ENCODE data around the gene ID4. TPM values are rescaled to one million over a fixed set of nuclear protein-coding genes. Genes with fewer than 3 reads are reported as not detected.

ID4 gene
- total and polyA plus RNA-seq, 2 of the 8 experiments (the other 6 are each of a cell fraction or from before 2014, with no cell fraction given) = 2.0 to 8.3 TPM

- TF ChIP-seq ZNF274 (IDR thresholded peaks at IDR 0.05; ENCODE audit: borderline replicate concordance, extremely low read depth, low read length) (no peak), BACH1 (IDR thresholded peaks at IDR 0.05; ENCODE audit: low read length) (peak; percentile 29; the same call in 1 of the 2 replicates), MAX (IDR thresholded peaks at IDR 0.05) (no peak), CEBPB (IDR thresholded peaks at IDR 0.05; ENCODE audit: low read depth, low read length) (no peak), JUN (IDR thresholded peaks at IDR 0.05; ENCODE audit: low read depth, low read length) (no peak), SP2 (IDR thresholded peaks at IDR 0.05; ENCODE audit: low read length) (no peak), TCF12 (IDR thresholded peaks at IDR 0.05; ENCODE audit: low read depth, low read length) (no peak), SIRT6 (IDR thresholded peaks at IDR 0.05; ENCODE audit: low read length) (no peak), HDAC2 (IDR thresholded peaks at IDR 0.05; ENCODE audit: borderline replicate concordance in 1 of 2, low read depth in 2 of 2, low read length in 2 of 2) (peak in 1 of 2 experiments; percentile 78; a peak in 1 of 4 replicates), KDM5A (IDR thresholded peaks at IDR 0.05; ENCODE audit: low read length) (no peak), RNF2 (IDR thresholded peaks at IDR 0.05; ENCODE audit: borderline replicate concordance, low read depth, low read length, missing control alignments, poor library complexity, severe bottlenecking) (no peak), SRF (IDR thresholded peaks at IDR 0.05; ENCODE audit: low read depth, low read length) (no peak), TBP (IDR thresholded peaks at IDR 0.05; ENCODE audit: low read depth, low read length) (peak; percentile 96), SIN3A (conservative IDR thresholded peaks at IDR 0.05 in 1 of 2, IDR thresholded peaks at IDR 0.05 in 1 of 2; ENCODE audit: low read depth in 1 of 2, low read length in 2 of 2) (no peak; a peak in 1 of 4 replicates), EZH2 (IDR thresholded peaks at IDR 0.05; ENCODE audit: low read depth, low read length, severe bottlenecking) (no peak), BRCA1 (IDR thresholded peaks at IDR 0.05; ENCODE audit: low read depth, low read length) (no peak), ATF2 (IDR thresholded peaks at IDR 0.05; ENCODE audit: low read length) (no peak), SP4 (IDR thresholded peaks at IDR 0.05; ENCODE audit: low read length) (no peak), KDM4A (IDR thresholded peaks at IDR 0.05; ENCODE audit: low read depth, low read length, severe bottlenecking) (peak; percentile 3), EP300 (IDR thresholded peaks at IDR 0.05; ENCODE audit: borderline replicate concordance in 1 of 2, low read depth in 2 of 2, low read length in 2 of 2) (0 out of 3 replicates have a peak, but pooled peaks of 1 of the 2 experiments have one; percentile 32)
- TF ChIP-seq, protein P1, sequence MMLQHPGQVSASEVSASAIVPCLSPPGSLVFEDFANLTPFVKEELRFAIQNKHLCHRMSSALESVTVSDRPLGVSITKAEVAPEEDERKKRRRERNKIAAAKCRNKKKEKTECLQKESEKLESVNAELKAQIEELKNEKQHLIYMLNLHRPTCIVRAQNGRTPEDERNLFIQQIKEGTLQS (IDR thresholded peaks at IDR 0.05; ENCODE audit: insufficient read depth, low read depth, low read length) = no peak
These were observed at the start of gene ID4 (continued) for GRCh38 chr6:19836799-19837510.

Data from H1 (cell line).